Activated T-cell treated with anti-CD3 and anti-CD28 coated beads, Interleukin-2, amount 50 U/mL, for 72 hours (primary cell): ENCODE data around the gene GRAPL. TPM values are rescaled to one million over a fixed set of nuclear protein-coding genes. Genes with fewer than 3 reads are reported as not detected.
"Not testable (repeated sequence)": the region's sequence is repeated elsewhere in the genome, so short reads cannot be mapped to it uniquely, and the experiment has no call there.

ENCODE experiments used
- ATAC-seq, 2 donors: fragments of 150-1000 bp; cut with Tn5 transposase; replicated peaks in 1 of 2; 2 replicates each; pipeline ENCODE4 v1.10.0; 2021; ENCODE audit warnings: moderate library complexity in 2 of 2, mild to moderate bottlenecking in 1 of 2
- DNase-seq, 2 donors: peaks; one replicate each; pipeline ENCODE4 v3.0.0; 2021 to 2022; ENCODE audit warnings: mixed read lengths in 1 of 2
- H3K27ac Mint-ChIP-seq: one replicate; pipeline ENCODE4 v1.8.0; 2022; ENCODE audit warnings: mild to moderate bottlenecking, moderate library complexity, mixed read lengths
- H3K27me3 Mint-ChIP-seq: one replicate; pipeline ENCODE4 v1.8.0; 2022; ENCODE audit warnings: low read depth, mixed read lengths
- H3K36me3 Mint-ChIP-seq, 2 donors: one replicate each; pipeline ENCODE4 v1.8.0; 2022; ENCODE audit warnings: mixed read lengths in 2 of 2, mild to moderate bottlenecking in 1 of 2; ENCODE audit not compliant: insufficient read depth in 2 of 2
- H3K4me1 Mint-ChIP-seq: one replicate; pipeline ENCODE4 v1.8.0; 2022; ENCODE audit warnings: low read depth, mixed read lengths
- H3K4me3 Mint-ChIP-seq, 2 donors: one replicate each; pipeline ENCODE4 v1.8.0; 2022; ENCODE audit warnings: mild to moderate bottlenecking in 2 of 2, mixed read lengths in 2 of 2, moderate library complexity in 2 of 2
- H3K9me3 Mint-ChIP-seq, 2 donors: one replicate each; pipeline ENCODE4 v1.8.0; 2022; ENCODE audit warnings: mixed read lengths in 2 of 2
- total RNA-seq, 2 donors: library from RNA; stranded (reverse); gene quantifications; one replicate each; pipeline ENCODE4 v1.2.3, GENCODE V29; 2022

Gene GRAPL
- total RNA-seq, 2 donors from 2014 or later: 2.8 to 5.1 TPM

DNA sequence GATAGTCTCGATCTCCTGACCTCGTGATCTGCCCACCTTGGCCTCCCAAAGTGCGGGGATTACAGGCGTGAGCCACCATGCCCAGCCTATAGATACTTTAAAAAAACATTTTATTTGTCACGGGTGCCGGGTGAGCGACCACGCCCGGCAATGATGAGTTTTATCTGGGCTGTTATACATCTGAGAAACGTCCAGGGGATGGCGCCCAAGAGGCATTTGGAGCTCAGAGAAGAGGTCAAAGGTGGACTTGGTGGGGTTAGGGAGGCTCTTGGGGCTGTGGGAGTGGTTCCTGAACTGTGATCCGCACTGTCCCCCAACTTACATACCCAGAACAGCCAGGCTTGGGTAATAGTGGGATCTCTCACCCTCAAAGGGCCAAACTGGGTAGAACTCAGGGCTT is 8.7 kb upstream of the GRAPL start:
- H3K4me3 Mint-ChIP-seq, H3K9me3 Mint-ChIP-seq, H3K27ac Mint-ChIP-seq, DNase-seq, H3K27me3 Mint-ChIP-seq, H3K36me3 Mint-ChIP-seq, H3K4me1 Mint-ChIP-seq: not testable (repeated sequence)
- ATAC-seq: peak; percentile 95 to 96

DNA sequence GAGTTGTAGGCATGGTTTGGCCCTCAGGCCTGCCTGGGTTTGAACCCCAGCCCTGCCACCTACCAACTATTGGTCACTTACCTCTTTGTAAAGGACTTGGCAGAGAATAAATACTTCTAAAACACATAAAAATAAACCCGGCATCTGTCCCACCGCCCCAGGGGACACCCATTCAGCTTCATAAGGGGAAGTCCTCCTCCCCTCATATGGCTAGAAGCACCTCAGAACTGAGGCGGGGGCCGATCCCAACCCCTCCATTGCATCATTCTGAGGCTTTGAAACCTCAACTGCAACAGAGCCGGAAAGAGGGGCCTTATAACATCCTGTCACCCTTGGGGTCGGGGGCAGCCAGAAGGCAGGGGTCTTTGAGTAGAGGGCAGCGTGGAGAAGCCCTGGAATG is 2.1 kb upstream of the GRAPL start:
- not testable (repeated sequence) for DNase-seq, H3K27me3 Mint-ChIP-seq
- peak; percentile 14 to 25 for ATAC-seq

DNA sequence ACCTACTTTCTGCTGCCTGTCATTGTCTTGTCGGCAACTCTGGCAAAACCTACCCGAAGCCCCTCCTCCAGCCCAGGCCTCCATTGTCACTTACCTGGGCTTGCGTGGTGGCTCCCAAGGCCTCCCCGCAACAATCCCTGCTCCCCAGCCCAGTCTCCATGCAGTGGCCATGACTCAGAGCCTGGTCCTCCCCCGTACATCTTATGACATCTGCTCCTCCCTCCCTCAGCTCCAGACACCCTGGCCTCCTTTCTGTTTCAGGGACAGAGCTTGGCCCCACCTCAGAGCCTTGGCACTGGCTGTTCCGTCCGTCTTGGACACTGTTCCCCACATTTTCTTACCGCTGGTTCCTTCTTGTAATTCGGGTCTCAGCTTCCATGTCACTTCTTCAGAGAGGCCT is 2.1 kb downstream of the GRAPL start:
- H3K4me1 Mint-ChIP-seq, H3K4me3 Mint-ChIP-seq, H3K36me3 Mint-ChIP-seq, H3K27me3 Mint-ChIP-seq, H3K9me3 Mint-ChIP-seq, DNase-seq, H3K27ac Mint-ChIP-seq: not testable (repeated sequence)
- ATAC-seq: peak; percentile 20 to 37

More for the DNA sequence above, 2.1 kb upstream of the GRAPL start:
- H3K36me3 Mint-ChIP-seq, H3K27ac Mint-ChIP-seq, H3K4me3 Mint-ChIP-seq, H3K4me1 Mint-ChIP-seq, H3K9me3 Mint-ChIP-seq: not testable (repeated sequence)

DNA sequence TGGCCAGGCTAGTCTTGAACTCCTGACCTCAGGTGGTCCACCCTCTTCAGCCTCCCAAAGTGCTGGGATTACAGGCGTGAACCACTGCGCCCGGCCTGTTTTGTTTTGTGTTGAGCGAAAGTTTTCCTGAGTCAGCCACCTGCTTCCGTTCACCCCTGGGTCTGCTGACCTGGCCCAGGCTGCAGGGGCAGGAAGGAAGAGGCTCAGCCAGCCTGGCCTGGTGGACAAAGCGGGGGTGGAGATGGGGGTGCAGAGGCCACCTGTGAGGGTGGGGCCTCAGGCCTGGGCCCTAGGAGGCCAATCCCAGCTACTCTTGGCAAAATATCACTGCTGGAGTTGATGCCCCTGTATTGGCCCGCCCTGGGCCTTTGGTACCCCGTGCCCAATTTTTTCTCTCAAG is 3.7 kb downstream of the GRAPL start:
- not testable (repeated sequence) for H3K27ac Mint-ChIP-seq, H3K4me3 Mint-ChIP-seq, H3K9me3 Mint-ChIP-seq, H3K36me3 Mint-ChIP-seq, H3K27me3 Mint-ChIP-seq, H3K4me1 Mint-ChIP-seq, DNase-seq
- ATAC-seq: peak in 1 of 2 donors; percentile 25

DNA sequence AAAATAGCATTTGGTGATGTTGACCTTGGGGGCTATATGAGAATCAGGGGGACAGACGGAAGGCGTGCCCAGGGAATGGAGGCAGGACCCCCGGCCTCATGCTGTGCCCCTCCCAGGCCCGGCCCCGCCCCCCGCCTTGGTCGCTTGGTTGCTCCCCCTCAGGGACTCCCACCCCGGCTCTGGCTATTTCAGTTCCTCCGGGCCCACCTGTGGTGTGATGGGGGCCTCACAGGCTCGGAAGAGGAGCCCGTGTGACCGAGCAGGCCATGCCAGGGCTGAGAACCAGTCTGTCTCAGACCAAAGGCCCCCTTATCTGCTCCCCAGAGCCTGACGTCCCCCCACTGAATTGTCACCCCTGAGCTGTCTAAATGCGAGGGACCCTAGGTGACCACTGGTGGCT is 4.4 kb downstream of the GRAPL start:
- not testable (repeated sequence) for H3K4me1 Mint-ChIP-seq, DNase-seq, H3K9me3 Mint-ChIP-seq, H3K27ac Mint-ChIP-seq, H3K36me3 Mint-ChIP-seq, H3K27me3 Mint-ChIP-seq, H3K4me3 Mint-ChIP-seq, ATAC-seq

DNA sequence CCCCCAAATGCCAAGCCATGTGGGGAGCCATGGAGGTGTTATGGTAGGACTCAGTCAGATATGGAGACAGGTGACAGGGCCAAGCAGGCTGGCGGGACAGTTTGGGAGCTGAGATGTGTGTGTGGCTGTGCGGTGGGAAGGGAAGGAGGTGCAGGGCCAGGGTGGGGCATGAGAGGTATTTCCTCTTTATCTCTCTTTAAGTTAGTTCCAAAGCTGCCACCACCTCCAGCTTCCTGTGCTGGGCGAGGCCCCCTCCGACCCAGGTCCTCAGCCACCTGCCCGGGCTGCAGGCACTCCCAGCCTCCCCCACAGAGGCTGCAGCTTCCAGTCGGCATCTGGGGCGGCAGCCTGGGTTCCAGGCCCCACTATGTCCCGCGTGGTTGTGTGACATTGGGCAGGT is 6.4 kb downstream of the GRAPL start:
- H3K4me3 Mint-ChIP-seq, H3K27ac Mint-ChIP-seq, H3K4me1 Mint-ChIP-seq, ATAC-seq, H3K36me3 Mint-ChIP-seq, H3K27me3 Mint-ChIP-seq, DNase-seq, H3K9me3 Mint-ChIP-seq: not testable (repeated sequence)

DNA sequence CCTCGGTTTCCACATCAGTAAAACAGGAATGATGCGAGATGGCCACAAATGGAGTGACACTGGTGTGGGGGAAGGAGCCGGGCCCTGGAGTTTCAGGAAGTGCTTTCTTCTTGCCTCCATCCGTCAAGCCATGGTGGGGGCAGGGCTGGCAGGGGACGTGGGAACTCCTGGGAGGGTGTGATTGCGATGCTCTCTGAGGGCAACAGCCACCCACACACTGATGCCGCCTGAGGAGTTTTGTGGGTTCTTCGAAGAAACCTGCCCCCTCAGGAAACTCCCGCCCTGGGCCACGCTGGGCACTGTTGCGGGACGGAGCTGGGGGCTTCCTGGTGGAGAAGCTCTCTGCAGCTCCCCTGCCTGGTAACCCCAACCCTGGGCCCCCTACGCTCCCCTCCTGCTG is 8.0 kb downstream of the GRAPL start:
- H3K4me1 Mint-ChIP-seq, H3K36me3 Mint-ChIP-seq, H3K27ac Mint-ChIP-seq, H3K4me3 Mint-ChIP-seq, H3K27me3 Mint-ChIP-seq, H3K9me3 Mint-ChIP-seq, DNase-seq: not testable (repeated sequence)
- peak in 1 of 2 donors; percentile 35 for ATAC-seq

DNA sequence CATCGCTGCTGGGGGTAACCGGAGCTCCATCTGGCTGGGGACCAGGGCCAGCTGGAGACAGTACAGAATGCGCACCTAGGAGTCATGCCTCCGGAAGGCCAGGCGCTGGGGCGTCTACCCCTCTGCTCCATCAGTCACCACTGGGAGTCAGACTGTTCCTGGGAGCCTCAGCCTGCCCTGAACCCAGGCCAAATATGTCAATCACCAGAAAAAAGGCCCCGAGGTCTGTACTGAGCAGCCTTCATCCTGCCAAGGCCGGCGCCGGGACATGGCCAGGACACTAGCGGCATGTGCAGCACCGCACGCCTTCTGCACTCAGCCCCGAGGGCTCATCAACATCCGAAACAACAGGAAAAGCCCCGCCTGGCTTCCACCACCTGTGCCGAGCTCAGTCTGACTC is 8.7 kb downstream of the GRAPL start:
- H3K36me3 Mint-ChIP-seq, H3K27ac Mint-ChIP-seq, DNase-seq, H3K9me3 Mint-ChIP-seq, H3K27me3 Mint-ChIP-seq, H3K4me1 Mint-ChIP-seq, H3K4me3 Mint-ChIP-seq: not testable (repeated sequence)
- ATAC-seq: peak; percentile 20 to 38

DNA sequence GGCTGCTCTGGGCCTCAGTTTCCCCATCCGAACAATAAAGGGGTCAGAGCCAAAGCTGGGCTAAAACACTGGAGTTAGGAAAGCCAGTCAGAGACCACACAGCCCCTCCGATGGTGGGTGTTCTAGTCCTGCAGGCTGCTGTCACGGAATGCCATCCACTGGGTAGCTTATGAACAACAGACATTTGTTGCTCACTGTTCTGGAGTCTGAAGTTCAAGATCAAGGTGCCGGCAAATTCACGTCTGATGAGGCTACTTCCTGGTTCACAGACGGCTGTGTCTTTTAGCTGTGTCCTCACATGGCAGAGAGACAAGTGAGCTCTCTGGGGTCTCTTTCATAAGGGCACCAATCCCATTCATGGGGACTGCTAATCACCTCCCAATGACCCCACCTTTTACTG is 9.2 kb downstream of the GRAPL start:
- H3K4me3 Mint-ChIP-seq, ATAC-seq, H3K27ac Mint-ChIP-seq, H3K4me1 Mint-ChIP-seq, H3K36me3 Mint-ChIP-seq, H3K9me3 Mint-ChIP-seq, H3K27me3 Mint-ChIP-seq, DNase-seq: not testable (repeated sequence)

DNA sequence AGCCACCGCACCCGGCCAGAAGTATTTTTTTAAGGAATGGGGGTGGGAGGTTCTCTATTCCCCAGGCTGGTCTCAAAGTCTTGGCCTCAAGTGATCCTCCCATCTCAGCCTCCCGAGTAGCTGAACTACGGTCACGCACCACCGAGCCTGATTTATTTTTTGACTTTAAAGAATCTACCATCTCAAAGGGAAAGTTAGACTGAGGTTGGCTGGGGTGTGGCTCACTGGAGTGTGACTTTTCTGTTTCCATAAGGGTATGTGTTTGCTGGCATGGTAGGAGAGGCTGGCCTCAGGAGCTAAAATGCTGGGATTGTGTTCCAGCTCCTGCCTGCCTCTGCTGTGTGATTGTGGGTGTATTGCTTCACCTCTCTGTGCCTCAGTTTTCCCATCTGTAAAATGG is 10.6 kb downstream of the GRAPL start:
- not testable (repeated sequence) for H3K9me3 Mint-ChIP-seq, H3K27me3 Mint-ChIP-seq, H3K36me3 Mint-ChIP-seq, H3K27ac Mint-ChIP-seq, DNase-seq, ATAC-seq, H3K4me1 Mint-ChIP-seq, H3K4me3 Mint-ChIP-seq

DNA sequence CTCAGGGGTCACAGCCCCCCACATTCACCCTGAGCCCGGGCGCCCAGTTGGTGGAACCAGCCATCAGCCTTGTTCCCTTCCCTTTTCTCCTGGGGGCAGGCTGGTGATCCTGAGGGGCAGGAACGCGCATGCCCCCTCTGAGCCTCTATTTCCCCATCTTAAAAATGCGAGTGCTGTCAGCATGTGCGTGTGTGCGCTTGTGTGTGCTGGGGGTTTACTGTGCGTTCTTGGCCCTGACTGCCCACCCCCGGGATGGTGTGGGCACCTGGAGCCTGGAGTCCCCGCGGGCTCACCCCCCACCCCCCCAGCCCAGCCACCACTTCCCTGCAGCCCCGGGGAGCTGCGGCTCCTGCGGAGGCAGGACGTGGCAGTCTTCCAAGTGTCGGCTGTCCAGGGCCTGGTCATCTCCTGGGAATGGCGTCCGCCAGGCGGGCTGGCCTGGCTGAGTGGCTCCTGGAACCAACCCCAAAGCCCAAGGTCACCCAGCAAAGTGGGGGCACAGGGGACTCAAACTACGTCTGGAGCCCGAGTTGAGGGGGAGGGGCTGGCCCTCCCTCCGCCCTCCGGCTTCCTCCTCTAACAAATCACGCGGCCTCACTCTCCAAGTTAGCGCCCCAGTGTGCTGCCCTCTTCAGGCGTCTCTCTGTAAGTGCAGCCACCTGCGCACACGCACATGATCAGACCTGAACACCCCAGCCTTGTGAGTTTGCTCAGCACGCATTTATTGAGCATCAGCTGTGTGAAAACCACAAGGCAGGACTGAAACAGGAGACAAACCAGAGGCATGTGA is 14.2 kb downstream of the GRAPL start:
- DNase-seq, H3K27ac Mint-ChIP-seq, H3K4me3 Mint-ChIP-seq, H3K4me1 Mint-ChIP-seq, H3K27me3 Mint-ChIP-seq, H3K9me3 Mint-ChIP-seq, H3K36me3 Mint-ChIP-seq: not testable (repeated sequence)
- ATAC-seq: peak; percentile 86 to 91

DNA sequence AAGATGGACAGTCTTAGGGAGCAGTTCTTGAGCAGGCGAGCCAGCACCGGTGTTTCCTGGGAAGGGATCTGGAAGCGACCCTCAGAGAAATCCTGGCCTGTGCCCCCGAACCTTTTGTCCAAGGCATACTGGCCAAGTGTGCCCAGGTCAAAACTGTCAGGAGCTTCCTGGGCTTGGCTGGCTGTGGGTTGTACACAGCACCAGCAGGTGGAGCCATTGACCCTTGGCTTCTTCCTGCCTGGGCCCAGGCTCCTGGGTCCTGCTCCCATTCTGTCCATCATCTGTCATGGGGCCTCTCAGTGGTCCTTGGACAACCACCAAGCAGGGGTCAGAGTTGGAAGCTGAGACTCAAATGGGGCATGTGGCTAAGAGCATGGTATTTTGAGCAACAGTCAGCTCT is 15.0 kb downstream of the GRAPL start:
- H3K4me3 Mint-ChIP-seq, H3K36me3 Mint-ChIP-seq, H3K9me3 Mint-ChIP-seq, H3K27me3 Mint-ChIP-seq, H3K27ac Mint-ChIP-seq, H3K4me1 Mint-ChIP-seq: not testable (repeated sequence)
- ATAC-seq (peak; percentile 59 to 76), DNase-seq (peak in 1 of 2 donors; percentile 45)

DNA sequence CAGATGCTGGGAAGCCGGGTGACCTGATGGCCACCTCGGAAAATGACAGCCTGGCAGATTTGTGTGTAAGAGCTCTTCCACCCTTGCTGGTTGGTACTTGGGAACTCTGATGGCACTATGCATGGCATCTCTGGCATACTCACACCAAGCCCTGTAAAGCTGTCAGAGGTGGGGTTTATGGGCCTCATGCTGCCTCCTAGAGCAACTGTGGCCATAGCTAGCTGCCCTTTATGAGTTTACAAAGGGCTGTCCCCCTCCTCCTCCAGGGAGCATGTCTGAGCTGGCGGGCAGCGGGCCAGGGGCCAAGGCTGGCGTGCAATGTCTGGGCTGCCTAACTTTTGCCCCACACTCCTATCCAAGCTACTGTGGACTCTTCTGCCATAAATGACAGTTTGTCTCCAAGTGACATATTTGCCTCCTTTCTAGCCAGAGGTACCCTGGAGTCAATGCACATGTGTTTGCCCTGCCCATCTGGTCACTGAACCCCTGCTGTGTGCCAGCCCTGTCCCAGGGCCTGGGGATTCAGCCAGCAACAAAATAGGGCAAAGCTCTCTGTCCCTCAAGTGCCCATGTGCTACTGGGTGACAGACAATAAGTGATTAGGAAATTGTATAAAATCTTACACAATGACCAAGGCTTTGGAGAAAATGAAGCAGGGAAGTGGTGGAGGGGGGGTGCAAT is 15.8 kb downstream of the GRAPL start:
- not testable (repeated sequence) for DNase-seq, H3K4me3 Mint-ChIP-seq, ATAC-seq, H3K36me3 Mint-ChIP-seq, H3K4me1 Mint-ChIP-seq, H3K27me3 Mint-ChIP-seq, H3K27ac Mint-ChIP-seq, H3K9me3 Mint-ChIP-seq

DNA sequence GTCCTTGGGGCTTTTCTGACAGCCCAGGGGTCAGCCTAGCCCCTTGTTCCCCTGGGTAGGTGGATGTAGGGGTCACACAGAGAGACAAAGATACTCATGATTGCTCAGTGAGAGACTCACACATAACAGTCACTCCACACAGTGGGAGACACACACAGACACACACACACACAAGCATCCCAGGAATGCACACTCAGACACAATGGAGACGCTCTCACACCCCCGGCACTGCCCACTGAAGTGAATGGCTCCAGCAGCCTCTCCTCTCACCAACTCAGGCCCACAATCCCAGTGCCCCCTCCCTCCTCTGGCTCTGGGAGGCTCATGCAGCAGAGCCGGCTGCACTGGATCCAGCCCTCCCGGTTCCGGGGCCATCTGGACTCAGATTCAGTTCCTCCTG is 17.0 kb downstream of the GRAPL start:
- ATAC-seq, H3K36me3 Mint-ChIP-seq, H3K27me3 Mint-ChIP-seq, H3K9me3 Mint-ChIP-seq, DNase-seq, H3K4me3 Mint-ChIP-seq, H3K27ac Mint-ChIP-seq, H3K4me1 Mint-ChIP-seq: not testable (repeated sequence)
